Naive thymus-derived CD4-positive, alpha-beta T cell (primary cell): ENCODE data around the gene PDE3A. TPM values are rescaled to one million over a fixed set of nuclear protein-coding genes. Genes with fewer than 3 reads are reported as not detected.

Experiments
- ATAC-seq: fragments of 150-1000 bp; cut with Tn5 transposase; 2 replicates; pipeline ENCODE4 v1.10.0; 2021; ENCODE audit warnings: mild to moderate bottlenecking, moderate library complexity
- CTCF ChIA-PET: fragments of 350-600 bp; sonication (Branson Sonifier 250); formaldehyde crosslinking; loops from one replicate; lab custom pipeline; 2021; ENCODE audit warnings: antibody characterized with exemption; lab: Charles Lee
- POLR2A ChIA-PET: fragments of 350-600 bp; sonication (Branson Sonifier 250); formaldehyde crosslinking; loops from one replicate; lab custom pipeline; 2021; ENCODE audit warnings: antibody characterized with exemption, inconsistent platforms; lab: Charles Lee
- DNase-seq, 9 donors: peaks; one replicate each; pipeline versions ENCODE4 v3.0.0 to v3.0.0-alpha.2; 2020 to 2022; ENCODE audit warnings: mixed read lengths in 1 of 9
- H3K27ac ChIP-seq: one replicate; pipeline ENCODE4 v1.7.0; 2013; ENCODE audit warnings: mild to moderate bottlenecking, low read depth, low read length, moderate library complexity
- H3K27me3 ChIP-seq, 2 donors: one replicate each; pipeline ENCODE4 v1.7.0; 2013; ENCODE audit warnings: low read length in 2 of 2, mild to moderate bottlenecking in 2 of 2, moderate library complexity in 2 of 2; ENCODE audit not compliant: control insufficient read depth in 2 of 2, insufficient read depth in 2 of 2
- H3K36me3 ChIP-seq, 3 experiments: 1 replicate in 2 of 3; 2 replicates in 1 of 3; pipeline ENCODE4 v1.7.0; 2013; ENCODE audit warnings: low read length in 3 of 3, mild to moderate bottlenecking in 3 of 3, moderate library complexity in 1 of 3; ENCODE audit not compliant: insufficient read depth in 3 of 3, control insufficient read depth in 2 of 3
- H3K4me1 ChIP-seq, 2 donors: one replicate each; pipeline ENCODE4 v1.7.0; 2013; ENCODE audit warnings: low read length in 2 of 2, mild to moderate bottlenecking in 2 of 2, moderate library complexity in 1 of 2; ENCODE audit not compliant: control insufficient read depth in 2 of 2, insufficient read depth in 2 of 2
- H3K4me3 ChIP-seq: 2 replicates; pipeline ENCODE4 v1.7.0; 2013; ENCODE audit warnings: mild to moderate bottlenecking, low read length
- H3K9me3 ChIP-seq, 3 experiments: 1 replicate in 2 of 3; 2 replicates in 1 of 3; pipeline ENCODE4 v1.7.0; 2013; ENCODE audit warnings: low read length in 3 of 3; ENCODE audit not compliant: control insufficient read depth in 2 of 3
- H3K27ac Mint-ChIP-seq, 9 donors: one replicate each; pipeline ENCODE4 v1.8.0; 2020 to 2022; ENCODE audit warnings: mixed read lengths in 9 of 9, mild to moderate bottlenecking in 8 of 9, moderate library complexity in 5 of 9, inconsistent platforms in 2 of 9
- H3K27me3 Mint-ChIP-seq, 5 donors: one replicate each; pipeline ENCODE4 v1.8.0; 2021 to 2022; ENCODE audit warnings: mixed read lengths in 5 of 5, mild to moderate bottlenecking in 1 of 5
- H3K36me3 Mint-ChIP-seq, 5 donors: one replicate each; pipeline ENCODE4 v1.8.0; 2020 to 2022; ENCODE audit warnings: mixed read lengths in 5 of 5, mild to moderate bottlenecking in 3 of 5, inconsistent platforms in 1 of 5
- H3K4me1 Mint-ChIP-seq, 7 donors: one replicate each; pipeline ENCODE4 v1.8.0; 2020 to 2022; ENCODE audit warnings: mixed read lengths in 7 of 7, mild to moderate bottlenecking in 3 of 7, inconsistent platforms in 1 of 7
- H3K4me3 Mint-ChIP-seq, 10 donors: one replicate each; pipeline ENCODE4 v1.8.0; 2020 to 2022; ENCODE audit warnings: mild to moderate bottlenecking in 10 of 10, mixed read lengths in 10 of 10, moderate library complexity in 6 of 10, inconsistent platforms in 2 of 10
- H3K9me3 Mint-ChIP-seq, 11 donors: one replicate each; pipeline ENCODE4 v1.8.0; 2020 to 2022; ENCODE audit warnings: mixed read lengths in 11 of 11, mild to moderate bottlenecking in 4 of 11, inconsistent platforms in 1 of 11, moderate library complexity in 1 of 11
- intact Hi-C, 2 donors: fragments of 100-400 bp; cut with micrococcal nuclease; formaldehyde crosslinking; loops; one replicate each; pipeline ENCODE4 v1.15.1; 2023
- polyA plus RNA-seq, 2 donors: library from polyadenylated mRNA; unstranded; fragments of 300-500 nt; fragmentation: Illumina TruSeq; gene quantifications; one replicate each; pipeline ENCODE4 v1.2.3, GENCODE V29; 2021
- total RNA-seq, 6 experiments: library from RNA in 5 of 6; stranded (reverse) in 5 of 6; gene quantifications; 1 replicate in 5 of 6; 2 replicates in 1 of 6; pipeline ENCODE4 v1.2.3 and lab custom pipeline; 2021 to 2026

The PDE3A gene
- total and polyA plus RNA-seq, 7 experiments from 2014 or later = 0.42 TPM; not detected in 6

- no peak overlapping the region for H3K27ac Mint-ChIP-seq
- no peaks in the 10 kb centered on the region for H3K4me1 Mint-ChIP-seq
- H3K4me1 ChIP-seq = no peaks in the 10 kb centered on the region
- ATAC-seq = no peak
- no peaks in the 10 kb centered on the region for H3K27me3 ChIP-seq
- H3K9me3 Mint-ChIP-seq = peaks cover 0 to 2% (median 0%) of the 10 kb centered on the region in 11 donors
- ChIA-PET CTCF (no interaction called here), POLR2A (no interaction called here)
- no peak overlapping the region for H3K4me3 ChIP-seq
- H3K4me3 Mint-ChIP-seq = no peak overlapping the region
- no peaks in the 10 kb centered on the region for H3K9me3 ChIP-seq
- H3K36me3 Mint-ChIP-seq = no peaks in the 10 kb centered on the region
- no peaks in the 10 kb centered on the region for H3K36me3 ChIP-seq
- no peaks in the 10 kb centered on the region for H3K27me3 Mint-ChIP-seq
- no peak overlapping the region for H3K27ac ChIP-seq
- DNase-seq = no peak
- intact Hi-C loops = no loop called here
Measured at GRCh38 chr12:20458011-20458410, 89.7 kb downstream of the PDE3A start.

DNA sequence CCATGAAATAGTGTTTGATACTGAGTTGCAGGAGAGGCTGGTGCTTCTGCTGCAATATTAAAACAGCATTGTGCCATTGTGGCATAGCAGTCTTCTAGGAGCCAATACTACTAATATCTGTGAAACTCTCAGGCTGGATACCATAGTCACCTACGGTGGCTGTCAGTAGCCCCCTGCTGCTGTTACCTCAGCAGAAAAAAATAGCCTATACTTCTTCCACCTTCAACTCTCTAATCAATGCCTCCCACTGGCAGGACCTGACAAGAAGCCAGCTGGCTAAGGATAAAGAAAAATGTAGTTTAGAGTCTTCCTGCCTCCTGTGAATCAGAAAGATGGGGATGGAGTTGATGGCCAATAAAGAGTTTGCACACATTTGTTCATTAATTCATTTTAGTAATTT, 91.6 kb downstream of the PDE3A start:
- no peak overlapping the region for H3K4me3 ChIP-seq
- H3K27ac Mint-ChIP-seq = no peak overlapping the region
- POLR2A ChIA-PET = no interaction called here

GRCh38 chr12:20460956-20461355, 92.6 kb downstream of the PDE3A start:
- CTCF ChIA-PET = no interaction called here
- intact Hi-C loops = loop anchor here (5.0 to 10.0 kb wide), 2 partner anchors 706 to 994 kb away; no protein-coding TSS in a partner anchor
- Mint-ChIP-seq H3K36me3 (no peaks in the 10 kb centered on the region), H3K27ac (no peak overlapping the region), H3K9me3 (no peaks in the 10 kb centered on the region), H3K4me1 (no peaks in the 10 kb centered on the region), H3K27me3 (no peaks in the 10 kb centered on the region), H3K4me3 (no peak overlapping the region)
- Histone ChIP-seq H3K36me3 (no peaks in the 10 kb centered on the region), H3K27me3 (no peaks in the 10 kb centered on the region), H3K9me3 (no peaks in the 10 kb centered on the region), H3K27ac (no peak overlapping the region), H3K4me1 (no peaks in the 10 kb centered on the region), H3K4me3 (no peak overlapping the region)
- no peak for ATAC-seq
- no peak for DNase-seq
- POLR2A ChIA-PET = no interaction called here

More for the DNA sequence above, 91.6 kb downstream of the PDE3A start:
- Histone ChIP-seq H3K27me3 (no peaks in the 10 kb centered on the region), H3K4me1 (no peaks in the 10 kb centered on the region), H3K36me3 (no peaks in the 10 kb centered on the region), H3K27ac (no peak overlapping the region), H3K9me3 (no peaks in the 10 kb centered on the region)
- Mint-ChIP-seq H3K4me1 (no peaks in the 10 kb centered on the region), H3K9me3 (no peaks in the 10 kb centered on the region), H3K36me3 (no peaks in the 10 kb centered on the region), H3K4me3 (no peak overlapping the region), H3K27me3 (no peaks in the 10 kb centered on the region)
- ATAC-seq = no peak
- intact Hi-C loops = loop anchor here (5.0 to 10.0 kb wide), 2 partner anchors 707 to 995 kb away; no protein-coding TSS in a partner anchor
- no peak for DNase-seq
- CTCF ChIA-PET = interaction anchor here (0.8 kb wide), 1 partner anchor 1275 kb away, joined by 3 read pairs; no protein-coding TSS in a partner anchor

GRCh38 chr12:20463913-20464524, 95.7 kb downstream of the PDE3A start:
- DNase-seq (peak in 1 of 9 donors; percentile 8), ATAC-seq (no peak)
- Mint-ChIP-seq H3K9me3 (no peaks in the 10 kb centered on the region), H3K36me3 (no peaks in the 10 kb centered on the region), H3K4me3 (no peak overlapping the region), H3K27ac (no peak overlapping the region), H3K27me3 (no peaks in the 10 kb centered on the region), H3K4me1 (no peaks in the 10 kb centered on the region)
- Histone ChIP-seq H3K36me3 (no peaks in the 10 kb centered on the region), H3K9me3 (no peaks in the 10 kb centered on the region), H3K4me3 (no peak overlapping the region), H3K27ac (no peak overlapping the region), H3K4me1 (no peaks in the 10 kb centered on the region), H3K27me3 (no peaks in the 10 kb centered on the region)
- intact Hi-C loops = loop anchor here (5.0 to 10.0 kb wide), 2 partner anchors 703 to 991 kb away; no protein-coding TSS in a partner anchor
- CTCF ChIA-PET = interaction anchor here (0.5 kb wide), 1 partner anchor 987 kb away, joined by 3 read pairs; no protein-coding TSS in a partner anchor
- POLR2A ChIA-PET = no interaction called here

GRCh38 chr12:20469300-20469699, 101.0 kb downstream of the PDE3A start:
- DNase-seq (no peak), ATAC-seq (no peak)
- Mint-ChIP-seq H3K36me3 (no peaks in the 10 kb centered on the region), H3K4me3 (no peak overlapping the region), H3K27me3 (no peaks in the 10 kb centered on the region), H3K27ac (no peak overlapping the region), H3K4me1 (no peaks in the 10 kb centered on the region), H3K9me3 (peaks cover 0 to 2% (median 0%) of the 10 kb centered on the region in 11 donors)
- CTCF ChIA-PET = no interaction called here
- POLR2A ChIA-PET = no interaction called here
- H3K27ac ChIP-seq = no peak overlapping the region
- no peaks in the 10 kb centered on the region for H3K36me3 ChIP-seq
- H3K9me3 ChIP-seq = no peaks in the 10 kb centered on the region
- H3K4me1 ChIP-seq = no peaks in the 10 kb centered on the region
- intact Hi-C loops = loop anchor here in 1 of 2 donors (10.0 kb wide), 1 partner anchor 986 kb away; no protein-coding TSS in a partner anchor
- H3K27me3 ChIP-seq = no peaks in the 10 kb centered on the region
- no peak overlapping the region for H3K4me3 ChIP-seq

GRCh38 chr12:20469756-20470155, 101.4 kb downstream of the PDE3A start:
- peaks cover 0 to 2% (median 0%) of the 10 kb centered on the region in 11 donors for H3K9me3 Mint-ChIP-seq
- no peak overlapping the region for H3K27ac ChIP-seq
- no peak overlapping the region for H3K4me3 ChIP-seq
- H3K9me3 ChIP-seq = no peaks in the 10 kb centered on the region
- no peaks in the 10 kb centered on the region for H3K36me3 Mint-ChIP-seq
- H3K27me3 ChIP-seq = no peaks in the 10 kb centered on the region
- no peaks in the 10 kb centered on the region for H3K4me1 Mint-ChIP-seq
- ATAC-seq = no peak
- H3K4me3 Mint-ChIP-seq = no peak overlapping the region
- H3K4me1 ChIP-seq = no peaks in the 10 kb centered on the region
- DNase-seq = no peak
- POLR2A ChIA-PET = no interaction called here
- no peak overlapping the region for H3K27ac Mint-ChIP-seq
- no peaks in the 10 kb centered on the region for H3K36me3 ChIP-seq
- no peaks in the 10 kb centered on the region for H3K27me3 Mint-ChIP-seq
- CTCF ChIA-PET = no interaction called here
- intact Hi-C loops = loop anchor here in 1 of 2 donors (10.0 kb wide), 1 partner anchor 985 kb away; no protein-coding TSS in a partner anchor
